HG03457 (cell line): Measurements from ENCODE around the gene UBXN7.
A peak's percentile ranks its signal among the peaks of the same experiment; 100 is the strongest.
"Not testable (repeated sequence)": the region's sequence is repeated elsewhere in the genome, so short reads cannot be mapped to it uniquely, and the experiment has no call there.

Experiments
- ATAC-seq: cut with Tn5 transposase; IDR thresholded peaks from one replicate; pipeline ENCODE4 v1.9.1; 2021; ENCODE audit warnings: moderate number of reproducible peaks; ENCODE audit not compliant: unreplicated experiment

The UBXN7 gene

GRCh38 chr3:196432137-196432879, at the start of gene UBXN7:
Gene UBXN7 (minus strand): TSS chr3:196432427. CDS start chr3:196432399, 28 bp downstream.
- peak; percentile 76 for ATAC-seq

- no peak for ATAC-seq
These were observed 45.5 kb upstream of the UBXN7 start for GRCh38 chr3:196477678-196478077.

GRCh38 chr3:196472286-196472685, 40.1 kb upstream of the UBXN7 start:
- no peak for ATAC-seq

GRCh38 chr3:196471551-196471950, 39.3 kb upstream of the UBXN7 start:
- no peak for ATAC-seq

GRCh38 chr3:196470182-196470581, 38.0 kb upstream of the UBXN7 start:
- ATAC-seq = not testable (repeated sequence)

- no peak for ATAC-seq
These were observed 31.6 kb upstream of the UBXN7 start for GRCh38 chr3:196463804-196464203.

GRCh38 chr3:196463478-196463756, 31.2 kb upstream of the UBXN7 start:
- no peak for ATAC-seq

- ATAC-seq = not testable (repeated sequence)
These were observed 30.7 kb upstream of the UBXN7 start for GRCh38 chr3:196462680-196463477.

- ATAC-seq = no peak
These were observed 25.8 kb upstream of the UBXN7 start for GRCh38 chr3:196458063-196458462.

GRCh38 chr3:196457470-196457869, 25.2 kb upstream of the UBXN7 start:
- not testable (repeated sequence) for ATAC-seq

- ATAC-seq = no peak
These were observed 22.7 kb upstream of the UBXN7 start for GRCh38 chr3:196454935-196455334.

GRCh38 chr3:196445391-196445790, 13.2 kb upstream of the UBXN7 start:
- ATAC-seq = not testable (repeated sequence)

GRCh38 chr3:196444500-196444894, 12.3 kb upstream of the UBXN7 start:
- ATAC-seq = no peak

- no peak for ATAC-seq
These were observed 8.5 kb upstream of the UBXN7 start for GRCh38 chr3:196440696-196441095.

- ATAC-seq = no peak
These were observed 7.9 kb upstream of the UBXN7 start for GRCh38 chr3:196440041-196440537.

- ATAC-seq = peak; percentile 20
These were observed 768 bp downstream of the UBXN7 start for GRCh38 chr3:196431181-196432136.

- no peak for ATAC-seq
These were observed 4.2 kb downstream of the UBXN7 start for GRCh38 chr3:196428041-196428440.

- ATAC-seq = not testable (repeated sequence)
These were observed 7.8 kb downstream of the UBXN7 start for GRCh38 chr3:196424421-196424820.

GRCh38 chr3:196423044-196423781, 9.0 kb downstream of the UBXN7 start:
- no peak for ATAC-seq

GRCh38 chr3:196421668-196422067, 10.6 kb downstream of the UBXN7 start:
- ATAC-seq = not testable (repeated sequence)
